Suprapubic skin (tissue), 4 donors: ENCODE measurements around the gene NDFIP1. TPM values are rescaled to one million over a fixed set of nuclear protein-coding genes. Genes with fewer than 3 reads are reported as not detected.

ENCODE experiments used
- DNase-seq, 2 donors: peaks; one replicate each; pipeline ENCODE4 v3.0.0-alpha.2; 2019; ENCODE audit warnings: low spot score in 2 of 2
- H3K27ac ChIP-seq: fragments of 200-600 bp; sonication (generic); one replicate; pipeline ENCODE4 v1.5.1; 2019
- H3K27me3 ChIP-seq: fragments of 200-600 bp; sonication (generic); one replicate; pipeline ENCODE4 v1.5.1; 2019
- H3K36me3 ChIP-seq: fragments of 200-600 bp; sonication (generic); one replicate; pipeline ENCODE4 v1.5.1; 2019
- H3K4me1 ChIP-seq: fragments of 200-600 bp; sonication (generic); one replicate; pipeline ENCODE4 v1.5.1; 2019
- H3K4me3 ChIP-seq: fragments of 200-600 bp; sonication (generic); one replicate; pipeline ENCODE4 v1.5.1; 2019; ENCODE audit warnings: mild to moderate bottlenecking
- H3K9me3 ChIP-seq: fragments of 200-600 bp; sonication (generic); one replicate; pipeline ENCODE4 v1.5.1; 2019
- CTCF ChIP-seq, 2 donors: fragments of 200-600 bp in 1 of 2; fragments of 450-650 bp in 1 of 2; sonication (generic) in 1 of 2; IDR thresholded peaks; one replicate each; pipeline ENCODE4 v1.5.1; 2016 to 2019; ENCODE audit warnings: antibody characterized with exemption in 2 of 2, mild to moderate bottlenecking in 1 of 2, moderate library complexity in 1 of 2
- EP300 ChIP-seq: sonication (generic); formaldehyde crosslinking; IDR thresholded peaks from one replicate; pipeline ENCODE4 v1.6.1; 2017; ENCODE audit warnings: antibody characterized with exemption
- POLR2A ChIP-seq, 2 donors: fragments of 450-650 bp; IDR thresholded peaks; one replicate each; pipeline ENCODE4 v1.6.1; 2017; ENCODE audit warnings: antibody characterized with exemption in 2 of 2, mild to moderate bottlenecking in 2 of 2, moderate library complexity in 2 of 2
- POLR2AphosphoS5 ChIP-seq, 3 donors: sonication (generic); formaldehyde crosslinking; IDR thresholded peaks; one replicate each; pipeline ENCODE4 v1.6.1; 2017; ENCODE audit warnings: antibody characterized with exemption in 3 of 3
- WGBS: methylation state at CpG from one replicate; pipeline ENCODE4 v1.1.5; 2018; 5-methylcytosine and 5-hydroxymethylcytosine counted together
- total RNA-seq, 4 donors: library from RNA; depleted of rRNA; stranded (reverse); fragments of >200 nt; gene quantifications; one replicate each; pipeline ENCODE4 v1.1.0, GENCODE V29; 2016

NDFIP1 gene
- total RNA-seq, 4 donors from 2014 or later, result 57.8 to 116 (median 75.7) TPM

- Histone ChIP-seq H3K27me3 (no peaks in the 10 kb centered on the region), H3K4me1 (no peaks in the 10 kb centered on the region), H3K9me3 (no peaks in the 10 kb centered on the region), H3K36me3 (no peaks in the 10 kb centered on the region), H3K4me3 (no peak overlapping the region), H3K27ac (no peak overlapping the region)
- peak in 1 of 2 donors; percentile 52 for DNase-seq
- TF ChIP-seq POLR2A (IDR thresholded peaks at IDR 0.05), result no peak
- no peak for TF ChIP-seq POLR2AphosphoS5 (IDR thresholded peaks at IDR 0.05)
- no peak for TF ChIP-seq EP300
- TF ChIP-seq CTCF (IDR thresholded peaks at IDR 0.05), result no peak
- 73% methylated on average over 6 of the region's 6 CpGs for WGBS
Measured at GRCh38 chr5:142179776-142180387, 71.3 kb downstream of the NDFIP1 start.

GRCh38 chr5:142181096-142181495, 72.5 kb downstream of the NDFIP1 start:
- Histone ChIP-seq H3K27ac (no peak overlapping the region), H3K27me3 (no peaks in the 10 kb centered on the region), H3K4me3 (no peak overlapping the region), H3K4me1 (no peaks in the 10 kb centered on the region), H3K9me3 (no peaks in the 10 kb centered on the region), H3K36me3 (no peaks in the 10 kb centered on the region)
- DNase-seq, result no peak
- 90% methylated on average over 6 of the region's 6 CpGs for WGBS
- no peak for TF ChIP-seq POLR2AphosphoS5 (IDR thresholded peaks at IDR 0.05)
- TF ChIP-seq CTCF (IDR thresholded peaks at IDR 0.05), result no peak
- no peak for TF ChIP-seq POLR2A (IDR thresholded peaks at IDR 0.05)
- no peak for TF ChIP-seq EP300

GRCh38 chr5:142181547-142182163, 73.1 kb downstream of the NDFIP1 start:
- Histone ChIP-seq H3K36me3 (no peaks in the 10 kb centered on the region), H3K4me1 (no peaks in the 10 kb centered on the region), H3K27me3 (no peaks in the 10 kb centered on the region), H3K4me3 (no peak overlapping the region), H3K9me3 (no peaks in the 10 kb centered on the region), H3K27ac (no peak overlapping the region)
- 85% methylated on average over 7 of the region's 7 CpGs for WGBS
- TF ChIP-seq EP300 (no peak), POLR2AphosphoS5 (IDR thresholded peaks at IDR 0.05) (no peak), POLR2A (IDR thresholded peaks at IDR 0.05) (no peak), CTCF (IDR thresholded peaks at IDR 0.05) (no peak)
- DNase-seq, result no peak

GRCh38 chr5:142182840-142183239, 74.3 kb downstream of the NDFIP1 start:
- H3K4me3 ChIP-seq, result no peak overlapping the region
- TF ChIP-seq POLR2A (IDR thresholded peaks at IDR 0.05) (no peak), POLR2AphosphoS5 (IDR thresholded peaks at IDR 0.05) (no peak), CTCF (IDR thresholded peaks at IDR 0.05) (no peak), EP300 (no peak)
- DNase-seq, result no peak
- H3K4me1 ChIP-seq, result no peaks in the 10 kb centered on the region
- 82% methylated on average over 5 of the region's 5 CpGs for WGBS
- H3K9me3 ChIP-seq, result no peaks in the 10 kb centered on the region
- no peaks in the 10 kb centered on the region for H3K36me3 ChIP-seq
- no peak overlapping the region for H3K27ac ChIP-seq
- H3K27me3 ChIP-seq, result no peaks in the 10 kb centered on the region

- TF ChIP-seq CTCF (IDR thresholded peaks at IDR 0.05), result no peak
- no peak for TF ChIP-seq POLR2AphosphoS5 (IDR thresholded peaks at IDR 0.05)
- TF ChIP-seq POLR2A (IDR thresholded peaks at IDR 0.05), result no peak
- no peak for TF ChIP-seq EP300
- Histone ChIP-seq H3K4me1 (no peaks in the 10 kb centered on the region), H3K9me3 (no peaks in the 10 kb centered on the region), H3K4me3 (no peak overlapping the region), H3K36me3 (no peaks in the 10 kb centered on the region), H3K27me3 (no peaks in the 10 kb centered on the region), H3K27ac (no peak overlapping the region)
- WGBS, result 80% methylated on average over 8 of the region's 8 CpGs
- DNase-seq, result no peak
Measured at GRCh38 chr5:142183561-142183960, 75.0 kb downstream of the NDFIP1 start.
